Lung microvascular endothelial cell (primary cell): ENCODE results near the gene FBXW8. TPM values are rescaled to one million over a fixed set of nuclear protein-coding genes. Genes with fewer than 3 reads are reported as not detected.

Source experiments
- DNase-seq, 2 donors: peaks; one replicate each; pipeline versions ENCODE4 v3.0.0 to v3.0.0-alpha.2; 2010; ENCODE audit warnings: low read depth in 2 of 2
- total RNA-seq: library from RNA; depleted of rRNA; stranded (reverse); fragments of >200 nt; gene quantifications from 2 replicates; pipeline ENCODE4 v1.2.1, GENCODE V29; 2014

FBXW8 gene
- total RNA-seq, 1 donor from 2014 or later, result 9.5 TPM

- DNase-seq, result peak in 1 of 2 donors; percentile 17
These were observed 44.8 kb downstream of the FBXW8 start for GRCh38 chr12:116955382-116956021.

GRCh38 chr12:116958402-116959197 is 47.9 kb downstream of the FBXW8 start:
- DNase-seq, result no peak

- DNase-seq, result no peak
These were observed 48.4 kb downstream of the FBXW8 start for GRCh38 chr12:116959198-116959460.

GRCh38 chr12:116959845-116960514 is 49.2 kb downstream of the FBXW8 start:
- no peak for DNase-seq

GRCh38 chr12:116962197-116962596 is 51.4 kb downstream of the FBXW8 start:
- DNase-seq, result peak; percentile 12 to 20

- DNase-seq, result no peak
These were observed 52.1 kb downstream of the FBXW8 start for GRCh38 chr12:116962783-116963356.

GRCh38 chr12:116964054-116965050 is 53.6 kb downstream of the FBXW8 start:
- no peak for DNase-seq

- no peak for DNase-seq
These were observed 58.2 kb downstream of the FBXW8 start for GRCh38 chr12:116968986-116969385.

GRCh38 chr12:116969615-116970585 is 59.1 kb downstream of the FBXW8 start:
- no peak for DNase-seq

- DNase-seq, result no peak
These were observed 60.5 kb downstream of the FBXW8 start for GRCh38 chr12:116971222-116971621.

- DNase-seq, result no peak
These were observed 65.1 kb downstream of the FBXW8 start for GRCh38 chr12:116975779-116976393.

GRCh38 chr12:116977465-116978380 is 67.0 kb downstream of the FBXW8 start:
- no peak for DNase-seq

- no peak for DNase-seq
These were observed 68.2 kb downstream of the FBXW8 start for GRCh38 chr12:116978791-116979508.

- DNase-seq, result peak in 1 of 2 donors; percentile 24
These were observed 69.3 kb downstream of the FBXW8 start for GRCh38 chr12:116980083-116980482.

GRCh38 chr12:116982791-116983411 is 72.2 kb downstream of the FBXW8 start:
- no peak for DNase-seq

- no peak for DNase-seq
These were observed 73.3 kb downstream of the FBXW8 start for GRCh38 chr12:116984098-116984497.

GRCh38 chr12:116990329-116990728 is 79.6 kb downstream of the FBXW8 start:
- no peak for DNase-seq
